ENCODE measurements around the gene ACAP2. TPM values are rescaled to one million over a fixed set of nuclear protein-coding genes. Genes with fewer than 3 reads are reported as not detected.

ACAP2 gene
- total RNA-seq, 1 donor from 2014 or later: 61.2 TPM

GRCh38 chr3:195224980-195225580 lies 217.7 kb downstream of the ACAP2 start:
- H3K36me3 Mint-ChIP-seq (ENCODE audit: low read depth, unreplicated experiment): peaks cover 12% of the 10 kb centered on the region
- peaks cover 41% of the 10 kb centered on the region for H3K4me1 Mint-ChIP-seq (ENCODE audit: unreplicated experiment)
- DNase-seq (ENCODE audit: low spot score): no peak
- peaks cover 3% of the 10 kb centered on the region for H3K27me3 Mint-ChIP-seq (ENCODE audit: unreplicated experiment)
- no peak overlapping the region for H3K4me3 Mint-ChIP-seq (ENCODE audit: unreplicated experiment)
- H3K27ac Mint-ChIP-seq (ENCODE audit: unreplicated experiment): no peak overlapping the region
- no peaks in the 10 kb centered on the region for H3K9me3 Mint-ChIP-seq (ENCODE audit: unreplicated experiment)
- TF ChIP-seq, protein P1, sequence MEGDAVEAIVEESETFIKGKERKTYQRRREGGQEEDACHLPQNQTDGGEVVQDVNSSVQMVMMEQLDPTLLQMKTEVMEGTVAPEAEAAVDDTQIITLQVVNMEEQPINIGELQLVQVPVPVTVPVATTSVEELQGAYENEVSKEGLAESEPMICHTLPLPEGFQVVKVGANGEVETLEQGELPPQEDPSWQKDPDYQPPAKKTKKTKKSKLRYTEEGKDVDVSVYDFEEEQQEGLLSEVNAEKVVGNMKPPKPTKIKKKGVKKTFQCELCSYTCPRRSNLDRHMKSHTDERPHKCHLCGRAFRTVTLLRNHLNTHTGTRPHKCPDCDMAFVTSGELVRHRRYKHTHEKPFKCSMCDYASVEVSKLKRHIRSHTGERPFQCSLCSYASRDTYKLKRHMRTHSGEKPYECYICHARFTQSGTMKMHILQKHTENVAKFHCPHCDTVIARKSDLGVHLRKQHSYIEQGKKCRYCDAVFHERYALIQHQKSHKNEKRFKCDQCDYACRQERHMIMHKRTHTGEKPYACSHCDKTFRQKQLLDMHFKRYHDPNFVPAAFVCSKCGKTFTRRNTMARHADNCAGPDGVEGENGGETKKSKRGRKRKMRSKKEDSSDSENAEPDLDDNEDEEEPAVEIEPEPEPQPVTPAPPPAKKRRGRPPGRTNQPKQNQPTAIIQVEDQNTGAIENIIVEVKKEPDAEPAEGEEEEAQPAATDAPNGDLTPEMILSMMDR (IDR thresholded peaks at IDR 0.05; ENCODE audit: unreplicated experiment): no peak

Other genes starting within 250 kb of the ACAP2 start
- gene XXYLT1, start 171.9 kb downstream of the ACAP2 start, total RNA-seq (ENCODE audit: unreplicated experiment): 25.0 TPM
- 29.7 TPM for gene PPP1R2, start 100.3 kb upstream of the ACAP2 start, total RNA-seq (ENCODE audit: unreplicated experiment)
- 5.0 TPM for gene APOD, start 140.9 kb upstream of the ACAP2 start, total RNA-seq (ENCODE audit: unreplicated experiment)